ENCODE data around the gene GP2. TPM values are rescaled to one million over a fixed set of nuclear protein-coding genes. Genes with fewer than 3 reads are reported as not detected.

GP2 gene
- total and polyA plus RNA-seq, 2 donors (not counting 3 experiments of a cell fraction or from before 2014, with no cell fraction given), result not detected

GRCh38 chr16:20291208-20292206 lies 35.8 kb downstream of the GP2 start:
- POLR2A ChIA-PET, result no interaction called here
- Histone ChIP-seq H4K20me1 (replicated peaks; ENCODE audit: control insufficient read depth, extremely low read depth, insufficient read depth, low read length) (no peaks in the 10 kb centered on the region), H3K9me3 (replicated peaks; ENCODE audit: control insufficient read depth, insufficient read depth, low read length) (no peaks in the 10 kb centered on the region), H3K4me1 (ENCODE audit: control insufficient read depth, extremely low read depth, insufficient read depth, low read length) (no peaks in the 10 kb centered on the region), H3K27ac (ENCODE audit: insufficient read depth, low read depth, low read length) (no peak overlapping the region), H3K4me3 (replicated peaks in 1 of 3; ENCODE audit: insufficient read depth in 1 of 3, low read depth in 1 of 3, low read length in 3 of 3) (no peak overlapping the region), H3K4me2 (ENCODE audit: insufficient read depth, low read length) (no peak overlapping the region), H3K27me3 (ENCODE audit: control insufficient read depth in 2 of 2, insufficient read depth in 2 of 2, low read length in 2 of 2) (no peaks in the 10 kb centered on the region), H3K79me2 (ENCODE audit: control insufficient read depth, insufficient read depth, low read length) (no peaks in the 10 kb centered on the region), H3K9me1 (replicated peaks; ENCODE audit: control insufficient read depth, extremely low read depth, insufficient read depth, low read length) (no peaks in the 10 kb centered on the region), H3K36me3 (ENCODE audit: control insufficient read depth in 2 of 2, extremely low read depth in 1 of 2, insufficient read depth in 2 of 2, low read length in 2 of 2) (no peaks in the 10 kb centered on the region), H2AFZ (ENCODE audit: low read depth, low read length) (no peak overlapping the region), H3K9ac (replicated peaks; ENCODE audit: extremely low read depth, insufficient read depth, low read length) (no peak overlapping the region)
- dilution Hi-C loops (cut with MboI; ENCODE audit: extremely low pct_ligation_motif_present, low sequenced_read_pairs) (no loop called here), intact Hi-C loops (cut with micrococcal nuclease) (no loop called here)
- CTCF ChIA-PET, result interaction anchor here (1.9 to 2.7 kb wide), 2 partner anchors 9 to 384 kb away, joined by 4 to 10 read pairs; no protein-coding TSS in a partner anchor
- DNase-seq (ENCODE audit: low read depth, low spot score), result no peak
- no peak for TF ChIP-seq POLR2AphosphoS5 (IDR thresholded peaks at IDR 0.05; ENCODE audit: insufficient read depth, low read depth, low read length)
- no peak for TF ChIP-seq EZH2 (IDR thresholded peaks at IDR 0.05; ENCODE audit: borderline replicate concordance, low read depth, low read length, severe bottlenecking)
- BruUV-seq (replicated peaks), result no TSS peak
- FAIRE-seq, result no peak

- H3K9me1 ChIP-seq (replicated peaks; ENCODE audit: control insufficient read depth, extremely low read depth, insufficient read depth, low read length), result no peaks in the 10 kb centered on the region
Measured at GRCh38 chr16:20289571-20289970, 37.7 kb downstream of the GP2 start.

More at GRCh38 chr16:20289571-20289970, 37.7 kb downstream of the GP2 start:
- H3K9me3 ChIP-seq (replicated peaks; ENCODE audit: control insufficient read depth, insufficient read depth, low read length), result no peaks in the 10 kb centered on the region
- intact Hi-C loops (cut with micrococcal nuclease) (no loop called here), dilution Hi-C loops (cut with MboI; ENCODE audit: extremely low pct_ligation_motif_present, low sequenced_read_pairs) (no loop called here)
- no peak for FAIRE-seq
- no TSS peak for BruUV-seq (replicated peaks)
- TF ChIP-seq GATA2 (IDR thresholded peaks at IDR 0.05; ENCODE audit: insufficient read depth, insufficient read length, low read depth, low read length) (no peak), EZH2 (IDR thresholded peaks at IDR 0.05; ENCODE audit: borderline replicate concordance, low read depth, low read length, severe bottlenecking) (no peak), FOS (IDR thresholded peaks at IDR 0.05; ENCODE audit: borderline replicate concordance, insufficient read depth, low read length) (no peak), MYC (IDR thresholded peaks at IDR 0.05; ENCODE audit: low read depth, low read length) (no peak), POLR2AphosphoS5 (IDR thresholded peaks at IDR 0.05; ENCODE audit: insufficient read depth, low read depth, low read length) (no peak), POLR2A (IDR thresholded peaks at IDR 0.05; ENCODE audit: low read depth, low read length) (no peak), MAX (IDR thresholded peaks at IDR 0.05; ENCODE audit: insufficient read depth, insufficient read length) (no peak), CTCF (IDR thresholded peaks at IDR 0.05; ENCODE audit: extremely low read depth in 1 of 2, insufficient read depth in 1 of 2, low read depth in 1 of 2, low read length in 2 of 2) (no peak), JUN (IDR thresholded peaks at IDR 0.05; ENCODE audit: borderline replicate concordance, insufficient read depth, insufficient read length, low read depth) (no peak)
- H3K27me3 ChIP-seq (ENCODE audit: control insufficient read depth in 2 of 2, insufficient read depth in 2 of 2, low read length in 2 of 2), result no peaks in the 10 kb centered on the region
- H3K4me1 ChIP-seq (ENCODE audit: control insufficient read depth, extremely low read depth, insufficient read depth, low read length), result no peaks in the 10 kb centered on the region
- ChIA-PET CTCF (interaction anchor here (0.6 kb wide), 1 partner anchor 11 kb away, joined by 3 read pairs; no protein-coding TSS in a partner anchor), POLR2A (no interaction called here)
- no peak for DNase-seq (ENCODE audit: low read depth, low spot score)
- H3K36me3 ChIP-seq (ENCODE audit: control insufficient read depth in 2 of 2, extremely low read depth in 1 of 2, insufficient read depth in 2 of 2, low read length in 2 of 2), result no peaks in the 10 kb centered on the region
- no peak overlapping the region for H2AFZ ChIP-seq (ENCODE audit: low read depth, low read length)
- H3K4me2 ChIP-seq (ENCODE audit: insufficient read depth, low read length), result no peak overlapping the region
- H3K4me3 ChIP-seq (replicated peaks in 1 of 3; ENCODE audit: insufficient read depth in 1 of 3, low read depth in 1 of 3, low read length in 3 of 3), result no peak overlapping the region
- no peak overlapping the region for H3K27ac ChIP-seq (ENCODE audit: insufficient read depth, low read depth, low read length)
- no peak overlapping the region for H3K9ac ChIP-seq (replicated peaks; ENCODE audit: extremely low read depth, insufficient read depth, low read length)
- H4K20me1 ChIP-seq (replicated peaks; ENCODE audit: control insufficient read depth, extremely low read depth, insufficient read depth, low read length), result no peaks in the 10 kb centered on the region
- no peaks in the 10 kb centered on the region for H3K79me2 ChIP-seq (ENCODE audit: control insufficient read depth, insufficient read depth, low read length)

All from endothelial cell of umbilical vein (primary cell).